Activated CD4-positive, alpha-beta T cell treated with anti-CD3 and anti-CD28 coated beads, Interleukin-2, amount 50 U/mL, for 24 hours (primary cell): ENCODE results near the gene AKAP17A.
"Not testable (repeated sequence)": the region's sequence is repeated elsewhere in the genome, so short reads cannot be mapped to it uniquely, and the experiment has no call there.

ENCODE experiments used
- DNase-seq, 2 donors: peaks; one replicate each; pipeline ENCODE4 v3.0.0-alpha.2; 2020; ENCODE audit warnings: low read depth in 1 of 2, low spot score in 1 of 2

AKAP17A gene

GRCh38 chrX:1591102-1591862 is at the start of gene AKAP17A:
Gene AKAP17A, plus strand, starts transcription at chrX:1591604. Its CDS starts 1,859 bp downstream, at chrX:1593463.
- peak; percentile 97 to 100 for DNase-seq

DNA sequence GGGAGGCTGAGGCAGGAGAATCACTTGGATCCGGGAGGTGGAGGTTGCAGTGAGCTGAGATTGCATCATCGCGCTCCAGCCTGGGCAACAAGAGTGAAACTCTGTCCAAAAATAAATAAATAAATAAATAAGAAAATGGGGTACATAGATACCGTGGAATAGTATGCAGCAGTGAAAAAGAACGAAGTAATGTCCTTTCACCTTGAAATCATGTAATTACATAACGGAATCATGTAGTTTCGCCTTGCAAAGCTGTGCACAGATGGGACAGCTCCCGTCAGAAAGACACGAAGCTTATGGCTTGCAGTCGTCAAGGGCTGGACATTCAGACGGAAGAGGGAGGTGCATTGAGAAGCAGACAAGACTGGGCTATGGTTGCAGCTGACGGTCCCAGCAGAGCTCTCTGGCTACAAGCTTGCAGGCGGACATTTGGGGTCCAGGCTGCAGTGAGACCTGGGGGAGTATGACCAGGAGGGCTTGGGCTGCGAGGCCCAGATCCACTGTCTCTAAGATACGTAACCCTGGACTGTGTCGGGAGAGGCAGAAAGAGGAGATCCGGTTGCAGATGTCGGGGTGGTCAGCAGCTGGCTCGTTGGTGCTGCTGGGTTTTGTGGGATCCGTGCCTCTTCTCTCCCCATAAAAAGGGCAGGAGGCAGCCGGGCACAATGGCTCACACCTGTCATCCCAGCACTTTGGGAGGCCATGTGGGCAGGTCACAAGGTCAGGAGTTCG is 48.2 kb upstream of the AKAP17A start:
- DNase-seq, result no peak

GRCh38 chrX:1545776-1546408 is 45.5 kb upstream of the AKAP17A start:
- DNase-seq, result no peak

GRCh38 chrX:1546691-1547251 is 44.6 kb upstream of the AKAP17A start:
- no peak for DNase-seq

DNA sequence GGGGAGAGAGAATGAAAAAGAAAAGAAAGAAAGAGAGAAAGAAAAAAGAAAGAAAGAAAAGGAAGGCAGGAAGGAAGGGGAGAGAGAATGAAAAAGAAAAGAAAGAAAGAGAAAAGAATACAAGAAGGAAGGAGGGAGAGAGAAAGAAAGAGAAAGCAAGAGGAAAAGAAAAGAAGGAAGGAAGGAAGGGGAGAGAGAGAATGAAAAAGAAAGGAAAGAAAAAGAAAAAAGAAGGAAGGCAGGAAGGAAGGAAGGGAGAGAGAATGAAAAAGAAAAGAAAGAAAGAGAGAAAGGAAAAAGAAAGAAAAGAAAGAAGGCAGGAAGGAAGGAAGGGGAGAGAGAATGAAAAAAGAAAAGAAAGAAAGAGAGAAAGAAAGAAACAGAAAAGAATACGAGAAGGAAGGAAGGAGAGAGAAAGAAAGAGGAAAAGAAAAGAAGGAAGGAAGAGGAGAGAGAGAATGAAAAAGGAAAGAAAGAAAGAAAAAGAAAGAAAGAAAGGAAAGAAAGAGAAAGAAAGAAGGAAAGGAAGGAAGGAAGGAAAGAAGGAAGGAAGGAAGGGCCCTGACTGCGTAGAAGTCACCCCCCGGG is 39.4 kb upstream of the AKAP17A start:
- no peak for DNase-seq

DNA sequence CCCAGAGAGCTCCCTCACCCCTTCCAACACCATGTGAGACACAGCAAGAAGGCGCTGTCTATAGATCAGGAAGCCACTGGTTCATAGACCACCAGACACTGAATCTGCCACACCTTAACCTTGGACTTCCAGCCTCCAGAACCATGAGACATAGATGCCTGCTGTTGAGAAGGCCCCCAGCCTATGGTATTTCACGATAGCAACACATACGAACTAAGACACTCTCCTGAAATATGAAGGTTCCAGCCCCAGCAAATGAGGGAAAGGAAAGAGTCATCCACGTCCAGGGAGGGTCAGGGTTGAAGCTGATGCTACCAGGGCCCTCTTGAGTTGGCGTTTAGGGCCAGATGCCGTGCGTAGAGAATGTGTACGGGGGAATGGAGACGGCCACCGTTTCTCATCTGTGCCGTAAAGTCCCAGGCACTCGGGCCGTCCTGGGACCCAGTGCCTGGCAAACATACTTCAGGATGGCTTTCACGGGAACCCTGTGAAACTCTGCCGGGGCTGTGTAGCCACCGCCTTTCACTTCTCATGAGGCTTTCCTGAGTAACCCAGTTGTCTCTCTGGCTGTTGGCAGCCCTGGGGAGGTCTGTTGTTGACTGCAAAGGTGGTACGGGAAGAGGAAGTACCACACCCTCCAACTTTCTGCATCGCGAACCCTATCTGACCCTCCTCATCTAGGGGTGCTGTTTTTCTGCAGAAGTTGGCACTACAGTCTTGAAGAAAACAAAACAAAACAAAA is 36.8 kb upstream of the AKAP17A start:
- DNase-seq, result no peak

DNA sequence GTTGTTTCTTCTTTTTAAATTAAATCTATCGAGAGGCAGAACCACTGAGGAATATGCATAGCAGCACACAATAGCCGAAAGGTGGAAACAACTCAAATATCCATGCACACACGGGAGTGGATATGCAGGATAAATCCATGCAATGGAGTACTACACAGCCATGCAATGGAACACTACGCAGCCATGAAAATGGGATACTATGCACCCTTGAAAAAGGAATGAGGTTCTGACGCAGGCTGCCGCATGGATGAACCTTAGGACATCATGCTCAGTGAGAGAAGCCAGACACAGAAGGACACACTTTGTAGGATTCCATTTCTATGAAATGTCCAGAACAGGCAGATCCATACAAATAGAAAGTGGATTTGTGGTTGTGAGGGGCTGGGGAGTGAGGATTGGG is 36.0 kb upstream of the AKAP17A start:
- DNase-seq, result no peak

DNA sequence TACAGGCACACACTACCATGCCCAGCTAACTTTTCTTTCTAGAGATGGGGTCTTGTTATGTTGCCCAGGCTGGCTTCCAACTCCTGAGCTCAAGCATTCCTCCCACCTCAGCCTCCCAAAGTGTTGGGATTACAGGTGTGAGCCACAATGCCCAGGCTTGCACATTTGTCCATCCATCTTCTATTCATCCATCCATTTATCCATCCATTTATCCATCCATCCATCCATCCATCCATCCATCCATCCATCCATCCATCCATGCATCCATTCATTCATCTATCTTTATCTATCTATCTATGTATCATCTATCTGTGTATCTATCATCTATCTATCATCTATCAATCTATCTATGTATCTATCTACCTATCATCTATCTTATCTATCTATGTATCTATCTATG is 34.0 kb upstream of the AKAP17A start:
- not testable (repeated sequence) for DNase-seq

DNA sequence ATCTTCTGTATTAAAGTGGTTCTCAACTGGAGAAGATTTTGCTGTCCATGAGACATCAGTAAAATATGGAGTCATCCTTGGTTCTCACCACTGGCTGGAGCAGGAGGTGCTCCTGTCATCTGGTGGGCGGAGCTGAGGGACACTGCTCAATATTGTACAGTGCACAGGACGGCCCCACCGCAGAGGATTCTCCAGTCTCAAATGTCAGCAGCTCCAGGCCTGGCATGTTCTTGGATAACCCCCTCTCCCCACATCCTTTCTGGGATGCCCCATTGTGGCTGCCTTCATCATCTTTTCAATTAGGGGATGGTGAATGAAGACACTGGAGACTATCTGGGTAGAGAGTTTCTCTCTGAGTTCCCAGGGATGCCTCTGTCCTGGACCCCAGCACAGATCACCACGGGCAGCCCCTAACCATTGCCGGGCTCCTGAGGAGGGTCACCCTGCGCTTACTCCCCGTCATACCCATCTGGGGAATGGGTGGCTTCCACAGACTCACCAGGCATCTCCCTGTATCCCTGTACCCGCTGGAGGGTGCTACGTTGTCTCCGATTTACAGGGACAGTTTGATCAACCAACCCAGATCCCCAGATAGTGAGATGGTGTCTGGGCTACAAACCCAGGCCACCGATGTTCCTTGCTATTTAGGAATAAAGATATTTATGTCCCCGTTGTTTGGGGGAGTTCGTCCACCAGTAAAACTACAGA is 32.5 kb upstream of the AKAP17A start:
- DNase-seq, result no peak

- no peak for DNase-seq
These were observed 30.2 kb upstream of the AKAP17A start for GRCh38 chrX:1561164-1561563.

DNA sequence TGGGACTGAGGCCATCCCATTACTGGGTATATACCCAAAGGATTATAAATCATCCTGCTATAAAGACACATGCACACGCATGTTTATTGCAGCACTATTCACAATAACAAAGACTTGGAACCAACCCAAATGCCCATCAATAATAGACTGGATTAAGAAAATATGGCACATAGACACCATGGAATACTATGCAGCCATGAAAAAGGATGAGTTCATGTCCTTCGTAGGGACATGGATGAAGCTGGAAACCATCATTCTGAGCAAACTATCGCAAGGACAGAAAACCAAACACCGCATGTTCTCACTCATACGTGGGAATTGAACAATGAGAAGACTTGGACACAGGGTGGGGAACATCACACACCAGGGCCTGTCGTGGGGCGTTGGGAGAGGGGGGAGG is 27.3 kb upstream of the AKAP17A start:
- DNase-seq, result not testable (repeated sequence)

- no peak for DNase-seq
These were observed 26.4 kb upstream of the AKAP17A start for GRCh38 chrX:1564750-1565683.

- not testable (repeated sequence) for DNase-seq
These were observed 17.2 kb upstream of the AKAP17A start for GRCh38 chrX:1574181-1574580.

- DNase-seq, result no peak
These were observed 15.0 kb upstream of the AKAP17A start for GRCh38 chrX:1576201-1576992.

DNA sequence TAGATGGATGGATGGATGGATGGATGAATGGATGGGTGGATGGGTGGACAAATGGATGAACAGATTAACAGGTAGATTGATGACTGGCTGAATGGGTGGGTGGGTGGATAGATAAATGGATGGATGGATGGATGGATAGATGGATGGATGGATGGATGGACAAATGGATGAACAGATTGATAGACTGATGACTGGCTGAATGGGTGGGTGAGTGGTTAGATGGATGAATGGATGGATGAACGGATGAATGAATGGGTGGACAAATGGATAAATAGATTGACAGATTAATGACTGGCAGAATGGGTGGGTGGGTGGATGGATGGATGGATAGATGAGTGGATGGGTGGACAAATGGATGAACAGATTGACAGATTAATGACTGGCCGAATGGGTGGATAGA is 13.6 kb upstream of the AKAP17A start:
- no peak for DNase-seq

DNA sequence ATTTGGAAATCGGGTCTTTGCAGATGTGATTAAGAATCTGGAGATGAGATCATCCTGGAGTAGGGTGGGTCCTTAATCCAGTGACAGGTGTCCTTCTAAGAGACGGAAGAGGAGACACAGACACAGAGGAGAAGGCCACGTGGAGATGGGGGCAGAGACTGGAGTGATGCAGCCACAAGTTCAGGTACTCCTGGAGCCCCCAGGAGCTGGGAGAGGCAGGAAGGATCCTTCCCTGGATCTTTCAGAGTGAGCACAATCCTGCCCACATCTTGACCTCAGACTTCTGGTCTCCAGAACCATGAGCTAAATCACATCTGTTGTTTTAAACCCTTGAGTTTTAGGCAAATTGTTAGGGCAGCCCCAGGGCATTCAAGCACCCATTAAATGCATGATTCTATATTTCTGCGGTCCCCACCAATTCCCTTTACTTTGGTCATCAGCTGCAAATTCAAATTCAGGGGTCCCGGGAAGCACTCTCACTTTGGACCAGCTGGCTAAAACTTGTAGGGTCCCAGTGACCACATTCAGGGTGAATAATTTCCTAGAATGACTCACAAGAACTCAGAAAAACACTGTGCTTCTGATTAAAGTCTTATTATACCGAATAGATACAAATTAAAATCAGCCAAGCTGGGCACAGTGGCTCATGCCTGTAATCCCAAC is 12.8 kb upstream of the AKAP17A start:
- DNase-seq, result no peak

DNA sequence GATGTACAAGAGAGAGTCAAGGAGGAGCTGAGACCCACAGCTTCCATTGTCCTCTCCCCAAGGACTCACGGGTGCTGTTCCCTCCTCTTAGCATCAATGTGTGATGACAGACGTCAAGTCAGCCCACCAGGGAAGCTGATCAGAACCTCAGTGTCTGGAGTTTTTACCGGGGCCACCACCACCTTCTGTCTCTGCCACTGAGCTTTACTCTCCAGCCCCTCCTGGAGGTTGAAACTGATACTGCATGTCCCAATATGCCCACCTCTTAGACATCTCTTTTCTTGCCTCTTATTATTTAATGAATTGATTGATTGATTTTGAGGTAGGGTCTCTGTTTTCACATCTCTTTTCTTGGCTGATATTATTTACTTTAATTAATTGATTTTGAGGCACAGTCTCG is 10.3 kb upstream of the AKAP17A start:
- peak; percentile 49 to 69 for DNase-seq
